Neural progenitor cell (in vitro differentiated cells): ENCODE results near the gene RASGRP3.

Source experiments
- EZH2phosphoT487 ChIP-seq: fragments of 200-600 bp; sonication (generic); IDR thresholded peaks from 2 replicates; pipeline ENCODE4 v1.6.1; 2017; ENCODE audit warnings: antibody characterized with exemption
- TF ChIP-seq, protein P1 (sequence below): fragments of 200-600 bp; sonication (generic); IDR thresholded peaks from 2 replicates; pipeline ENCODE4 v1.5.1; 2017; ENCODE audit warnings: antibody characterized with exemption, mild to moderate bottlenecking

DNA sequence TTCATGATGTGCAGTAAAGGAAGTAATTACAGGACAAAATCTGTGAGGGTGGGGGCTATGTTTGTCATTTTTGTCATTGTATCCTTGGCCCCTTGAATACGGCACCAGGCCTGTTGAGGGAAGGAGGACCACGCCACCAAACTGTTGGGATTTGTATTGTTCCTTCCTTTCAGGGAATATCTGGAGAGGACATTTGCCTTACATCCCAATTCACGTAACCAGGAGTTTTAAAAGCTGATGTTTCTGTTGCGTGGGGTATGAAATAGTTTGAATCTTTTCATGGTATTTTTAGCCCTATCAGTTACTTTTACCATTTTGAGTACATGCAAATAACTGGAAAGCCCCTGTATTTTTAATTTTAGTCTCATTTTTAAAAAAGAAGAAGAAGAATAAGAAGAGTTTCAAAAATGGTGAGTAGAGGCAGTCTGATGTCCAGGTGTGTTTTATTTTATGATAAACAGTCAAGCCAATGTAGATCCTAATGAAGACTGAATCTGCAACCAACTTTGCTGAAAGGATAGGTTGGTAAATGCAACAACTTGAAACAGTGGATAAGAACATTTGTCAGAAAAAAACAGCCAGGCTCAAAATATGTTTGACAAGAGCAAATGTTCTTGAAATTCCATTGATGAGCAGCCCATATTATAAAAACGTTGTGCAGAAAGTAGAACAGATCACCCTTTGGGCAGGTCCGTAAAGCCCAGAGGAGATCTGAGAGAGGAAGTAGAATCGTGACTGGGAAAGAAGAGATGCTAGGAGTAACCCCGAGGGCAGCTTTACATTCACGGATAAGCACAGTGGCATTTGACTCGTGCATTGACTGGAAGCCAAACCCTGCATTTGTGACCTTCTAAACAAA is 54.5 kb downstream of the RASGRP3 start:
- TF ChIP-seq, protein P1, sequence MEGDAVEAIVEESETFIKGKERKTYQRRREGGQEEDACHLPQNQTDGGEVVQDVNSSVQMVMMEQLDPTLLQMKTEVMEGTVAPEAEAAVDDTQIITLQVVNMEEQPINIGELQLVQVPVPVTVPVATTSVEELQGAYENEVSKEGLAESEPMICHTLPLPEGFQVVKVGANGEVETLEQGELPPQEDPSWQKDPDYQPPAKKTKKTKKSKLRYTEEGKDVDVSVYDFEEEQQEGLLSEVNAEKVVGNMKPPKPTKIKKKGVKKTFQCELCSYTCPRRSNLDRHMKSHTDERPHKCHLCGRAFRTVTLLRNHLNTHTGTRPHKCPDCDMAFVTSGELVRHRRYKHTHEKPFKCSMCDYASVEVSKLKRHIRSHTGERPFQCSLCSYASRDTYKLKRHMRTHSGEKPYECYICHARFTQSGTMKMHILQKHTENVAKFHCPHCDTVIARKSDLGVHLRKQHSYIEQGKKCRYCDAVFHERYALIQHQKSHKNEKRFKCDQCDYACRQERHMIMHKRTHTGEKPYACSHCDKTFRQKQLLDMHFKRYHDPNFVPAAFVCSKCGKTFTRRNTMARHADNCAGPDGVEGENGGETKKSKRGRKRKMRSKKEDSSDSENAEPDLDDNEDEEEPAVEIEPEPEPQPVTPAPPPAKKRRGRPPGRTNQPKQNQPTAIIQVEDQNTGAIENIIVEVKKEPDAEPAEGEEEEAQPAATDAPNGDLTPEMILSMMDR = no peak
- no peak for TF ChIP-seq EZH2phosphoT487
